Endothelial cell of umbilical vein (primary cell): ENCODE data around the gene LSM14B.

Source experiments
- EZH2 ChIP-seq: IDR thresholded peaks from 2 replicates; pipeline ENCODE4 v1.6.1; 2012; ENCODE audit warnings: borderline replicate concordance, low read depth, mild to moderate bottlenecking, moderate library complexity, low read length, inconsistent platforms; ENCODE audit not compliant: severe bottlenecking
- FOS ChIP-seq: IDR thresholded peaks from 2 replicates; pipeline ENCODE4 v1.6.1; 2011; ENCODE audit warnings: mild to moderate bottlenecking, low read length, moderate library complexity, borderline replicate concordance; ENCODE audit not compliant: insufficient read depth
- POLR2AphosphoS5 ChIP-seq: IDR thresholded peaks from 2 replicates; pipeline ENCODE4 v1.6.1; 2012; ENCODE audit warnings: low read depth, mild to moderate bottlenecking, control low read depth, low read length, moderate library complexity; ENCODE audit not compliant: insufficient read depth
- TF ChIP-seq, protein P1 (sequence below), 2 donors: IDR thresholded peaks; 1 replicate in 1 of 2; 2 replicates in 1 of 2; pipeline ENCODE4 v1.5.1; 2011; ENCODE audit warnings: low read length in 2 of 2, mild to moderate bottlenecking in 2 of 2, moderate library complexity in 2 of 2, control low read depth in 1 of 2, inconsistent platforms in 1 of 2, low read depth in 1 of 2; ENCODE audit not compliant: insufficient read depth in 1 of 2; ENCODE audit errors: extremely low read depth in 1 of 2

DNA sequence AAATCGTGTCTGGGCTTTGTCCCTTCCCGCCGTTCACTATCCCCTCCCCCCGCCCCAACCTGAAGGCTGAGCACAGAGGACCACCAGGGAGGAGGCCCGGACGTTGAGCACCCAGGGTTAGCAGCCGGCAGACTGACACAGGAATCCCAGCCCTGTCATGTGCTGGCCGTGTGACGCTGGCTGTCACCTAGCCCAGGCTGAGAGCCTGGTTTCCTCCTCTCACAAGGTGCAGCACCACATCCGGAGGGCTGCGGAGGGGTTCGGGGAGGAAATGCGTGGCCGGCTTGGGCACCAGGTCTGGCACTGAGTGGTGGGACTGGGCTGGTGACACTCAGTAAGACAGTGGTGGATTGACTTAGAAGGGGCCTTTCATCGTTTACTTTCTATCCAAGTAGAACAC, 4.6 kb upstream of the LSM14B start:
- TF ChIP-seq EZH2 = no peak
- TF ChIP-seq, protein P1, sequence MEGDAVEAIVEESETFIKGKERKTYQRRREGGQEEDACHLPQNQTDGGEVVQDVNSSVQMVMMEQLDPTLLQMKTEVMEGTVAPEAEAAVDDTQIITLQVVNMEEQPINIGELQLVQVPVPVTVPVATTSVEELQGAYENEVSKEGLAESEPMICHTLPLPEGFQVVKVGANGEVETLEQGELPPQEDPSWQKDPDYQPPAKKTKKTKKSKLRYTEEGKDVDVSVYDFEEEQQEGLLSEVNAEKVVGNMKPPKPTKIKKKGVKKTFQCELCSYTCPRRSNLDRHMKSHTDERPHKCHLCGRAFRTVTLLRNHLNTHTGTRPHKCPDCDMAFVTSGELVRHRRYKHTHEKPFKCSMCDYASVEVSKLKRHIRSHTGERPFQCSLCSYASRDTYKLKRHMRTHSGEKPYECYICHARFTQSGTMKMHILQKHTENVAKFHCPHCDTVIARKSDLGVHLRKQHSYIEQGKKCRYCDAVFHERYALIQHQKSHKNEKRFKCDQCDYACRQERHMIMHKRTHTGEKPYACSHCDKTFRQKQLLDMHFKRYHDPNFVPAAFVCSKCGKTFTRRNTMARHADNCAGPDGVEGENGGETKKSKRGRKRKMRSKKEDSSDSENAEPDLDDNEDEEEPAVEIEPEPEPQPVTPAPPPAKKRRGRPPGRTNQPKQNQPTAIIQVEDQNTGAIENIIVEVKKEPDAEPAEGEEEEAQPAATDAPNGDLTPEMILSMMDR (IDR thresholded peaks at IDR 0.05; ENCODE audit: extremely low read depth in 1 of 2, insufficient read depth in 1 of 2, low read depth in 1 of 2, low read length in 2 of 2) = no peak
- TF ChIP-seq POLR2AphosphoS5 = no peak
- TF ChIP-seq FOS = no peak
